Panc1 (cell line): Measurements from ENCODE around the gene PLD1. TPM values are rescaled to one million over a fixed set of nuclear protein-coding genes. Genes with fewer than 3 reads are reported as not detected.

Source experiments
- ATAC-seq: fragments of 200-7000 bp; cut with Tn5 transposase; 2 replicates; pipeline ENCODE4 v1.9.1; 2020; ENCODE audit warnings: mild to moderate bottlenecking, moderate library complexity
- BruUV-seq: library from RNA; stranded (reverse); fragments of 400-500 nt; replicated peaks from 2 replicates; lab custom pipeline; 2021; lab: Mats Ljungman, UMichigan
- CTCF ChIA-PET: fragments of 300-600 bp; sonication (Branson Sonifier 250); formaldehyde crosslinking; loops from one replicate; lab custom pipeline; 2022; ENCODE audit warnings: antibody characterized with exemption; lab: Charles Lee
- POLR2A ChIA-PET: fragments of 300-600 bp; sonication (Branson Sonifier 250); formaldehyde crosslinking; loops from one replicate; lab custom pipeline; 2022; ENCODE audit warnings: antibody characterized with exemption; lab: Charles Lee
- DNase-seq: peaks from one replicate; pipeline ENCODE4 v3.0.0-alpha.2; 2010; ENCODE audit warnings: low read depth, low spot score
- H3K27ac ChIP-seq: 2 replicates; pipeline ENCODE4 v1.5.1; 2011; ENCODE audit warnings: mild to moderate bottlenecking, low read length, inconsistent platforms
- H3K27me3 ChIP-seq: fragments of 200-500 bp; sonication (Bioruptor generic); 2 replicates; pipeline ENCODE4 v1.6.0; 2014; ENCODE audit warnings: low read length, inconsistent platforms; ENCODE audit not compliant: control insufficient read depth, insufficient read depth
- H3K36me3 ChIP-seq: fragments of 200-500 bp; sonication (Bioruptor generic); 2 replicates; pipeline ENCODE4 v1.5.1; 2014; ENCODE audit warnings: inconsistent platforms, mild to moderate bottlenecking, low read length, moderate library complexity; ENCODE audit not compliant: control insufficient read depth, insufficient read depth
- H3K4me1 ChIP-seq: 2 replicates; pipeline ENCODE4 v1.5.1; 2011; ENCODE audit warnings: inconsistent platforms, mild to moderate bottlenecking, low read length, moderate library complexity; ENCODE audit not compliant: control insufficient read depth, insufficient read depth
- H3K4me3 ChIP-seq, 2 experiments: 2 replicates each; pipeline ENCODE4 v1.5.1; 2011 to 2012; ENCODE audit warnings: low read depth in 2 of 2, low read length in 2 of 2, mild to moderate bottlenecking in 2 of 2, inconsistent platforms in 1 of 2, moderate library complexity in 1 of 2
- H3K9me3 ChIP-seq: fragments of 200-500 bp; sonication (Bioruptor generic); 2 replicates; pipeline ENCODE4 v1.5.1; 2014; ENCODE audit warnings: low read depth, mild to moderate bottlenecking, inconsistent platforms, low read length, moderate library complexity; ENCODE audit not compliant: control insufficient read depth, insufficient read depth
- CTCF ChIP-seq: fragments of 450-650 bp; IDR thresholded peaks from 2 replicates; pipeline ENCODE4 v1.5.1; 2017; ENCODE audit warnings: mild to moderate bottlenecking
- POLR2AphosphoS5 ChIP-seq: IDR thresholded peaks from 2 replicates; pipeline ENCODE4 v1.6.1; 2012; ENCODE audit warnings: mild to moderate bottlenecking, low read depth, low read length, moderate library complexity
- REST ChIP-seq, 2 experiments: IDR thresholded peaks; 2 replicates each; pipeline ENCODE4 v1.6.1; 2011 to 2012; ENCODE audit warnings: low read depth in 2 of 2, control low read depth in 1 of 2, low read length in 1 of 2, mild to moderate bottlenecking in 1 of 2, moderate library complexity in 1 of 2; ENCODE audit not compliant: insufficient read depth in 1 of 2
- SIN3A ChIP-seq: IDR thresholded peaks from 2 replicates; pipeline ENCODE4 v1.6.1; 2012; ENCODE audit warnings: low read depth, mild to moderate bottlenecking, low read length, moderate library complexity, borderline replicate concordance; ENCODE audit not compliant: insufficient read depth
- TCF7L2 ChIP-seq: IDR thresholded peaks from 2 replicates; pipeline ENCODE4 v1.6.1; 2011; ENCODE audit warnings: mild to moderate bottlenecking, low read depth, low read length, inconsistent platforms
- in situ Hi-C: cut with HindIII; loops from 2 replicates; pipeline ENCODE4 v1.10.0; 2016; ENCODE audit warnings: low sequenced_read_pairs, low pct_unique_long_range_greater_than_20kb
- intact Hi-C: fragments of 100-400 bp; cut with micrococcal nuclease; formaldehyde crosslinking; loops from one replicate; pipeline ENCODE4 v1.10.0; 2022; ENCODE audit not compliant: unreplicated experiment
- total RNA-seq: library from RNA; stranded (reverse); gene quantifications from one replicate; pipeline ENCODE4 v1.2.1, GENCODE V29; 2021; ENCODE audit not compliant: unreplicated experiment

Gene PLD1
- total RNA-seq, 1 experiment from 2014 or later, result 20.6 TPM

GRCh38 chr3:171854649-171855305 is 44.5 kb upstream of the PLD1 start:
- in situ Hi-C loops, result no loop called here

GRCh38 chr3:171851660-171852058 is 41.4 kb upstream of the PLD1 start:
- Histone ChIP-seq H3K27me3 (no peaks in the 10 kb centered on the region), H3K4me1 (no peaks in the 10 kb centered on the region), H3K9me3 (peaks cover 34% of the 10 kb centered on the region), H3K27ac (no peak overlapping the region), H3K36me3 (no peaks in the 10 kb centered on the region), H3K4me3 (no peak overlapping the region)
- ChIA-PET POLR2A (no interaction called here), CTCF (no interaction called here)
- DNase-seq (no peak), ATAC-seq (no peak)
- no TSS peak for BruUV-seq
- no peak for TF ChIP-seq SIN3A
- no peak for TF ChIP-seq TCF7L2
- TF ChIP-seq REST (IDR thresholded peaks at IDR 0.05; ENCODE audit: insufficient read depth in 1 of 2, low read depth in 2 of 2, low read length in 1 of 2), result no peak
- no peak for TF ChIP-seq POLR2AphosphoS5
- TF ChIP-seq CTCF, result no peak
- in situ Hi-C loops (no loop called here), intact Hi-C loops (no loop called here)

More at GRCh38 chr3:171854649-171855305, 44.5 kb upstream of the PLD1 start:
- Histone ChIP-seq H3K4me1 (no peaks in the 10 kb centered on the region), H3K27ac (no peak overlapping the region), H3K4me3 (no peak overlapping the region), H3K9me3 (peaks cover 36% of the 10 kb centered on the region), H3K27me3 (no peaks in the 10 kb centered on the region), H3K36me3 (no peaks in the 10 kb centered on the region)
- DNase-seq (no peak), ATAC-seq (no peak)
- POLR2A ChIA-PET, result no interaction called here
- intact Hi-C loops, result no loop called here
- no peak for TF ChIP-seq TCF7L2
- no TSS peak for BruUV-seq
- CTCF ChIA-PET, result no interaction called here

GRCh38 chr3:171850960-171851659 is 40.8 kb upstream of the PLD1 start:
- ChIA-PET POLR2A (no interaction called here), CTCF (no interaction called here)
- H3K4me3 ChIP-seq, result no peak overlapping the region
- no peaks in the 10 kb centered on the region for H3K4me1 ChIP-seq
- TF ChIP-seq TCF7L2, result no peak
- TF ChIP-seq SIN3A, result no peak
- no peak for TF ChIP-seq POLR2AphosphoS5
- TF ChIP-seq CTCF, result no peak
- TF ChIP-seq REST (IDR thresholded peaks at IDR 0.05; ENCODE audit: insufficient read depth in 1 of 2, low read depth in 2 of 2, low read length in 1 of 2), result no peak
- H3K9me3 ChIP-seq, result peaks cover 28% of the 10 kb centered on the region
- no peak overlapping the region for H3K27ac ChIP-seq
- intact Hi-C loops (no loop called here), in situ Hi-C loops (no loop called here)
- BruUV-seq, result no TSS peak
- no peaks in the 10 kb centered on the region for H3K36me3 ChIP-seq
- ATAC-seq, result no peak
- no peaks in the 10 kb centered on the region for H3K27me3 ChIP-seq
- no peak for DNase-seq
